OCI-LY3 (cell line): Measurements from ENCODE around the gene TFF3.

Experiments
- H2AFZ ChIP-seq: fragments of 200-600, 300-600 bp; shearing (Covaris generic); 2 replicates; pipeline ENCODE4 v1.6.0; 2014; ENCODE audit warnings: antibody characterized with exemption, low read depth, low read length
- H3K27ac ChIP-seq: fragments of 200-600, 300-600 bp; sonication (generic); 2 replicates; pipeline ENCODE4 v1.5.1; 2014; ENCODE audit warnings: mild to moderate bottlenecking, low read length, moderate library complexity, mixed read lengths
- H3K27me3 ChIP-seq: fragments of 200-600, 300-600 bp; sonication (generic); 2 replicates; pipeline ENCODE4 v1.6.1; 2014; ENCODE audit warnings: low read depth, low read length, mixed read lengths
- H3K36me3 ChIP-seq: fragments of 200-600, 300-600 bp; sonication (generic); replicated peaks from 2 replicates; pipeline ENCODE3; 2014; ENCODE audit warnings: low read depth, low read length, mixed read lengths
- H3K4me1 ChIP-seq: fragments of 300-600, 200-600 bp; sonication (generic); 2 replicates; pipeline ENCODE4 v1.6.1; 2014; ENCODE audit warnings: low read length, mixed read lengths
- H3K4me2 ChIP-seq: fragments of 200-600, 300-600 bp; sonication (generic); 2 replicates; pipeline ENCODE4 v1.6.1; 2014; ENCODE audit warnings: low read length, mixed read lengths
- H3K4me3 ChIP-seq: fragments of 300-600, 200-600 bp; sonication (generic); 2 replicates; pipeline ENCODE4 v1.5.1; 2014; ENCODE audit warnings: antibody characterized with exemption, mild to moderate bottlenecking, low read length, moderate library complexity
- H3K79me2 ChIP-seq: fragments of 300-600, 200-600 bp; shearing (Covaris generic); 2 replicates; pipeline ENCODE4 v1.6.1; 2014; ENCODE audit warnings: mild to moderate bottlenecking, low read length, mixed read lengths
- H3K9ac ChIP-seq: fragments of 300-600, 200-600 bp; shearing (Covaris generic); 2 replicates; pipeline ENCODE4 v1.6.0; 2014; ENCODE audit warnings: mild to moderate bottlenecking, low read length, moderate library complexity
- H3K9me3 ChIP-seq: fragments of 200-600, 300-600 bp; shearing (Covaris generic); 2 replicates; pipeline ENCODE4 v1.6.1; 2014; ENCODE audit warnings: low read length, mixed read lengths; ENCODE audit not compliant: insufficient read depth
- H4K20me1 ChIP-seq: fragments of 200-600, 300-600 bp; sonication (generic); 2 replicates; pipeline ENCODE4 v1.6.1; 2016; ENCODE audit warnings: low read length, mixed read lengths; ENCODE audit not compliant: insufficient read depth
- CTCF ChIP-seq: fragments of 200-600, 300-600 bp; sonication (generic); IDR thresholded peaks from 2 replicates; pipeline ENCODE4 v1.5.1; 2014; ENCODE audit warnings: antibody characterized with exemption, low read length, low read depth
- EZH2phosphoT487 ChIP-seq: fragments of 200-600 bp; shearing (Covaris generic); IDR thresholded peaks from 2 replicates; pipeline ENCODE4 v1.6.1; 2018; ENCODE audit warnings: antibody characterized with exemption, mixed run types, low read depth

The TFF3 gene

GRCh38 chr21:42291751-42292562 lies 23.3 kb downstream of the TFF3 start:
- Histone ChIP-seq H3K9me3 (no peaks in the 10 kb centered on the region), H4K20me1 (no peaks in the 10 kb centered on the region)

GRCh38 chr21:42291003-42291750 lies 24.0 kb downstream of the TFF3 start:
- no peaks in the 10 kb centered on the region for H4K20me1 ChIP-seq
- H3K9me3 ChIP-seq, result no peaks in the 10 kb centered on the region
- no peak overlapping the region for H3K4me2 ChIP-seq
- no peak overlapping the region for H3K27ac ChIP-seq
- H3K9ac ChIP-seq, result no peak overlapping the region
- peaks cover 14% of the 10 kb centered on the region; the same call in 1 of the 2 replicates for H3K27me3 ChIP-seq
- H3K79me2 ChIP-seq, result no peaks in the 10 kb centered on the region
- no peaks in the 10 kb centered on the region for H3K36me3 ChIP-seq
- H3K4me3 ChIP-seq, result no peak overlapping the region
- H3K4me1 ChIP-seq, result peaks cover 27% of the 10 kb centered on the region
- H2AFZ ChIP-seq, result no peak overlapping the region
- TF ChIP-seq CTCF, result no peak
- no peak for TF ChIP-seq EZH2phosphoT487

More at GRCh38 chr21:42291751-42292562, 23.3 kb downstream of the TFF3 start:
- no peak for TF ChIP-seq CTCF
- H2AFZ ChIP-seq, result no peak overlapping the region
- H3K36me3 ChIP-seq, result no peaks in the 10 kb centered on the region
- H3K4me2 ChIP-seq, result no peak overlapping the region
- peaks cover 20% of the 10 kb centered on the region for H3K4me1 ChIP-seq
- H3K4me3 ChIP-seq, result no peak overlapping the region
- H3K9ac ChIP-seq, result no peak overlapping the region
- peaks cover 14% of the 10 kb centered on the region; the same call in 1 of the 2 replicates for H3K27me3 ChIP-seq
- no peak overlapping the region for H3K27ac ChIP-seq
- H3K79me2 ChIP-seq, result no peaks in the 10 kb centered on the region

- TF ChIP-seq CTCF (no peak), EZH2phosphoT487 (no peak)
- Histone ChIP-seq H3K4me2 (no peak overlapping the region), H4K20me1 (no peaks in the 10 kb centered on the region), H3K79me2 (no peaks in the 10 kb centered on the region), H3K27me3 (peaks cover 14% of the 10 kb centered on the region; the same call in 1 of the 2 replicates), H3K27ac (no peak overlapping the region), H3K9ac (no peak overlapping the region), H3K36me3 (no peaks in the 10 kb centered on the region), H3K9me3 (no peaks in the 10 kb centered on the region), H3K4me3 (no peak overlapping the region), H3K4me1 (peaks cover 34% of the 10 kb centered on the region), H2AFZ (no peak overlapping the region)
These were observed 24.7 kb downstream of the TFF3 start for GRCh38 chr21:42290505-42290904.

- H3K27ac ChIP-seq, result no peak overlapping the region
- H3K79me2 ChIP-seq, result no peaks in the 10 kb centered on the region
- H3K4me1 ChIP-seq, result peaks cover 40% of the 10 kb centered on the region
- H3K9ac ChIP-seq, result no peak overlapping the region
- H4K20me1 ChIP-seq, result no peaks in the 10 kb centered on the region
- no peak overlapping the region for H2AFZ ChIP-seq
- H3K9me3 ChIP-seq, result no peaks in the 10 kb centered on the region
- H3K36me3 ChIP-seq, result no peaks in the 10 kb centered on the region
- TF ChIP-seq CTCF (no peak), EZH2phosphoT487 (no peak)
- H3K4me3 ChIP-seq, result no peak overlapping the region
- H3K4me2 ChIP-seq, result no peak overlapping the region
- H3K27me3 ChIP-seq, result peaks cover 15% of the 10 kb centered on the region; the same call in 1 of the 2 replicates
These were observed 25.3 kb downstream of the TFF3 start for GRCh38 chr21:42289926-42290325.
